ENCODE measurements around the gene NRIP3.
A peak's percentile ranks its signal among the peaks of the same experiment; 100 is the strongest.

Gene NRIP3

DNA sequence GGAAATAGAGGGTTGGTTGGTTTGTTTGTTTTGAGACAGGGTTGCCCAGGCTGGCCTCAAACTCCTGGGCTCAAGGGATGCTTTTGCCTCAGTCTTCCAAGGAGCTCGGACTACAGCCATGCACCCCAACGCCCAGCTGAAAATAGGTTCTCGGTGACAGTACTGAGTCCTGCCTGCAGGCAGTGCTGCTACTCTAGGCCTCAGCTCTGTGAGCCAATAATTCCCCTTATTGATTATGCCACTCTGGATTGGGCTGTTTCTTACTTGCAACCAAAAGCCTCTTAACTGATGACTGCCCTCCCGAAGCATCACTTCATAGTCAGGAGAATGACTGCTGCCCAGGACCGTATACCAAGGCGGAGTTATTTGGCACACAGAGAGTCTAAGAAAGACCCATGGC, 69.9 kb downstream of the NRIP3 start:
- no peak overlapping the region for H3K4me3 ChIP-seq (replicated peaks; ENCODE audit: low read depth, low read length)
- DNase-seq (ENCODE audit: low read depth), result no peak
- TF ChIP-seq, protein P1, sequence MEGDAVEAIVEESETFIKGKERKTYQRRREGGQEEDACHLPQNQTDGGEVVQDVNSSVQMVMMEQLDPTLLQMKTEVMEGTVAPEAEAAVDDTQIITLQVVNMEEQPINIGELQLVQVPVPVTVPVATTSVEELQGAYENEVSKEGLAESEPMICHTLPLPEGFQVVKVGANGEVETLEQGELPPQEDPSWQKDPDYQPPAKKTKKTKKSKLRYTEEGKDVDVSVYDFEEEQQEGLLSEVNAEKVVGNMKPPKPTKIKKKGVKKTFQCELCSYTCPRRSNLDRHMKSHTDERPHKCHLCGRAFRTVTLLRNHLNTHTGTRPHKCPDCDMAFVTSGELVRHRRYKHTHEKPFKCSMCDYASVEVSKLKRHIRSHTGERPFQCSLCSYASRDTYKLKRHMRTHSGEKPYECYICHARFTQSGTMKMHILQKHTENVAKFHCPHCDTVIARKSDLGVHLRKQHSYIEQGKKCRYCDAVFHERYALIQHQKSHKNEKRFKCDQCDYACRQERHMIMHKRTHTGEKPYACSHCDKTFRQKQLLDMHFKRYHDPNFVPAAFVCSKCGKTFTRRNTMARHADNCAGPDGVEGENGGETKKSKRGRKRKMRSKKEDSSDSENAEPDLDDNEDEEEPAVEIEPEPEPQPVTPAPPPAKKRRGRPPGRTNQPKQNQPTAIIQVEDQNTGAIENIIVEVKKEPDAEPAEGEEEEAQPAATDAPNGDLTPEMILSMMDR (IDR thresholded peaks at IDR 0.05; ENCODE audit: low read length, missing control alignments), result peak; percentile 4

DNA sequence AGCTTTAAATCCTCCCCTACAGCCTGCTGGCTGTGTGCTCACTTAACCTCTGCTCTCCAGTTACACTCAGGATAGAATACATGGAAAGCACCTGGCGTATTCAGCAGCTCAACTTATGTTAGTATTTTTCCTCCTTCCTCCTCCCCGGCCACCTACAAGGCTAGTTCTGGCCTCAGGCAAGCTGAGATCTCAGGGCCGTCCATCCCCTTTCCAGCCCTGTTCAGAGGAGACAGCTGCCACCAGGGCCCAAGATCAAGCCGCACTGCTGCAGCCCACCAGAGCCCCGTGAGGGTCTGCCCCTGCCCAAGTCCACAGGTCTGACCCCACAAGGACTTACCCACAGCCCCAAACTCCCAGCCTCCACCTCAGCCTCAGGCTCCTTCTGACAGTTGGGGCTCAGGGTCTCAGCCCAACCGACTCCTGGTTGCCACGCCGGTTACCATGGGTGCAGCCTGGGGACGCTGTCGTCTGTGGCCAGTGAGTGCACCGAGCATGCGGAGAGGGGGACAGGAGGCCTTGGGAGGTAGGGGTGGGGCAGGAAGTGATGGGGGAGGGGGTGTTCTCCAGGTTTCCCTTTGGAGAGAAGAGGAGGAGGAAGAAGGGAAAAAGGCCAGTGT, 71.1 kb downstream of the NRIP3 start, which contains the start of gene C11orf16:
Gene C11orf16 (minus strand): TSS at position 384 of the 617 bp plus-strand sequence. CDS start 639 bp downstream, outside the sequence.
- no peak within 1 kb of the TSS for H3K4me3 ChIP-seq (replicated peaks; ENCODE audit: low read depth, low read length)
- no peak for DNase-seq (ENCODE audit: low read depth)
- TF ChIP-seq, protein P1 (IDR thresholded peaks at IDR 0.05; ENCODE audit: low read length, missing control alignments), result no peak
